Activated gamma-delta T cell treated with Interleukin-2 at 50 U/mL for 16 hours (primary cell): ENCODE results near the gene LRRC75A.
"Not testable (repeated sequence)": the region's sequence is repeated elsewhere in the genome, so short reads cannot be mapped to it uniquely, and the experiment has no call there.

Source experiments
- DNase-seq: peaks from one replicate; pipeline ENCODE4 v3.0.0-alpha.2; 2020

LRRC75A gene

GRCh38 chr17:16468428-16468992, 23.5 kb downstream of the LRRC75A start:
- no peak for DNase-seq

GRCh38 chr17:16467886-16468285, 24.1 kb downstream of the LRRC75A start:
- no peak for DNase-seq

GRCh38 chr17:16467044-16467443, 24.9 kb downstream of the LRRC75A start:
- no peak for DNase-seq

GRCh38 chr17:16466407-16466806, 25.6 kb downstream of the LRRC75A start:
- no peak for DNase-seq

DNA sequence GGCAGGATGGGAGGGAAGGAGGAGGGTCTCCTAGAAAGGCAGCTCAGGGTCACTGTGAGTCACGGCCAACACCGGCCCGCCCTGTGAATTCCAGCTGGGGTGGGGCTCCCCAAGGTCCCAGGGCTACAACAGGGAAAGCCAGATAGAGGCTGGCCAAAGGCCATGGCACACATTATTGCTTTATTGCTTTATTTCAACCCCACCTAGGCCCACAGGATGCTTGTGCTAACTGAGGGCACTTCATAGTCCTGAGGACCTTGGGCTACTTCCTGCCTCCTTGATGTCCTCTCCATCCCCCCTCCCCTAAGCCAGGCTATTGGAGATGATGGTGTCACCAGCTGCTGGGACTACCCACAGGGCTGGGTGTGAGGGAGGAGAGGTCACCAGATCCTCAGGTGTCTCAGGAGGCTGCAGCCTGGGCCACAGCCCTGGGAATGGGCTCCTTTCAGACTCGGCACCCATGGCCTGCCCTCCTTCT, 26.1 kb downstream of the LRRC75A start:
- DNase-seq, result no peak

GRCh38 chr17:16465052-16465312, 27.0 kb downstream of the LRRC75A start:
- DNase-seq, result no peak

DNA sequence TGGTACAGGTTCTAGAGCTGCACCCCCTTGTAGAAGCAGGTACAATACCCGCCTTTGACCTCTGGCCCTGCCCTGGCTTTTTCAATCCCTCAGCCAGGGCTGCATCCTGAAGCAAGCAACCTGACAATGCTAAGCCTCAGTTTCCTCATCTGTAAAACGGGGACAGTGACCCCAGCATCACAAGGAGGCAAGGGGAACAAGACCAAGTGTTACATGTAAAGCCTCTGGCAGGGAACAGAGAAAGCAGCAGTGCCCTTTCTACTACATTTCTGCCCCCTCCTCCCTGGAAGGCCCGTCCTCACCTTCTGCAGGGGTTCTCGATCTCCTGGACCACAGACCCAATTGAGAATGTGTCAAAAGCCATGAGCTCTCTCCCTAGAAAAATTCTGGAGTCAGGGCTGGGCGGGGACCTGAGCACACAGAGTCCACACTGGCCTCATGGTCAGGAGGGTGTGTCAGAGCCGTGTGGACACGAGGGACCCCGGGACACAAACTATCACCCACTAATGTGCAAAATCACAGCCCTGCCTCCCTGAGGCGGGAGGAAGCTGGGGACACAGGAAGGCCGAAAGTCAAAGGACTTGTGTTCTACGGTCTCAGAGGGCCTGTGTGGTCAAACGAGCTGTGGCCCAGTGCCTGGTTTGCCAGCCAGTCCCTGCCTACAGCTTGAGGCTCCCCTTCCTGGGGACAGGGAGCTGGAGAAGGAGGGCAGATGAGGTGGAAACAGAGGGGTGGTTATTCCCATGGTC, 27.5 kb downstream of the LRRC75A start:
- no peak for DNase-seq

DNA sequence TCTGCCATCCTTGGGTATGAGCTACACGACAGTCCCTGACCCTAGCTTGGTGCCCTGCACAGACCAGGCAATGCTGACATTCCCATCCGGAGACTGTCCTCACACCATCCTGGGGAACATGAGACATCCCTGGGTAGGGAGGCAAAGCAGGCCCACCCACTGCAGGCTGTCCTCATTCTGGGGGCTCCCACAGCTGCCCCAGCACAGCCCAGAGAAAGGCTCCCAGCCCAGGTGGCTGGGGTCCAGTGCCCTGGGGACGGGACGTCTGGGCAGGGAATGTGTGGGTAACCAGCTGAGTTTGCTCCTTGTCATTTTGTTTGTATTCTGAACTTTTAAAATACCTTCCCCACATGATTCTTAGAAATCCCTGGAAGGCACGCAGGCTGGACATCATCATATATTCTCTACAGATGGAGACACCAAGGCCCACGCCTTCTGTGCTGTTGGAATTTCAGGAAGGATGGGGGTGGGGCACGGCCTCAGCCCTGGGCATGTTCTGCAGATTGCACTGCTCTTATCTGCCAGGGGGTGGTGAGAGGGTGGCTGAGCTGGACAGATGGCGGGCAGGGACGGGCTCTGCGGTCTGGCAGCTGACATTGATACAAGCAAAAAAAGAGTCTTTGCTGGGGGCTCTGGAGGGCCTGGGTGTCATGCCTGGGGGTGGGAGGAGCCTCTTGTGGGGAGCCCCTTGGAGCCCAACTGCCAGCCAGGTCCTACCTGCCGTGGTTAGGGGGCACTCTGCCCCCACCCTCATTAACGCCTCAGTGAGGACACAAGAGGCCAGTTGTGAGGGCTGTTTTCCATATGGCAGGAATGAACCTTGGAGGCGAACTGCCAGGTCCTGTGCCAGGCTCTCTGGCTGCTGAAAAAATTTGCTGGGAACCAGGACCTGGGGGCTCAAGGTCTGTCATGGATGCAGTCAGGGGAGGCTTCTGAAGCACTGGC, 28.4 kb downstream of the LRRC75A start:
- no peak for DNase-seq

GRCh38 chr17:16462070-16462864, 29.7 kb downstream of the LRRC75A start:
- no peak for DNase-seq

GRCh38 chr17:16461606-16461866, 30.5 kb downstream of the LRRC75A start:
- no peak for DNase-seq

- no peak for DNase-seq
Observed at GRCh38 chr17:16460796-16461605, 31.0 kb downstream of the LRRC75A start.

DNA sequence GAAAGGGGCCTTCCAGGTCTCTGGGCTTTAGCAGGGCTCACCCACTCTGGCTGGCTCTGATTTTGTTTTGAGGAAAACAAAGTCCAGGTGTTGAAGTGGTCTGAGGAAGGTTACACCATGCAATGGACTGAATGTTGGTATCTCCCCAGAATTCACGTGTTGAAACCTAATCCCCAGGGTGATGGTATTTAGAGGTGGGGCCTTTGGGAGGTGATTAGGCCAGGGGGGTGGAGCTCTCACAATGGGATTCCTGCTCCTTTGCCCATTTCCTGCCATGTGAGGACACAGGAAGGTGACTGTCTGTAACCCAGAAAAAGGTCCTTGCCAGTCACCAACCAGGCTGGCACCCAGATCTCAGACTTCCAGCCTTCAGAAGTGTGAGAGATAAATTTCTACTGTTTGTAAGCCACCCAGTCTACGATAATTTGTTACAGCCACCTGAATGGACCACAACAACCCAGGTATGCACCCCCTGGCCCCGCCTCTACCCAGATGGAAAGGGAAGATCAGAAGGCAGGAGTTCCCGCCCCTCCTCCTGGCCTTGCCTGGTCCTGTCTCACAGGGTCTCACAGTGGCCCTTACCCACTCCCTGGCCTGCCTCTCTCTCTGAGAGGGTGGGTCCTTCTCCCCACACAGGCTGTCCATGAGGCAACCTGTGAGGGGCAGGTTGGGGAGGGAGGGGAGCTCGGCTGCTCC, 32.0 kb downstream of the LRRC75A start:
- no peak for DNase-seq

DNA sequence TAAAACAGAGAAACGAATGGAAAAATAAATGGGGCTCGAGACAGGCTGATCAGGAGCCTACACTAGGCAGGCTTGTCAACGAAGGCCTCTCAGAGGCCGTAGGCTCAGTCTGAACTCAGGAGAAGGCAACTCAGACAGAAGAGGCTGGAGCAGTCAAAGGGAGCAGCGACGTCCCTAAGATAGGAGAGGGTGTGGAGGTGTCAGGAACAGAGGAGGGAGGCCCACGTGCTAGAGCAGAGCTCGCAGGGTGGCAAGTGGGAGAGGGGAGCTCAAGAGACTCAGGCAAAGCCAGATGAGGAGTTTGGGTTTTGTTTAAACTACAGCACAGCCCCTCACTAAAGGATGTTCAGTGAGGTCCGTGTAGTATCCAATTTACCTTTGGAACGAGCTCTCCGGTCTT, 32.7 kb downstream of the LRRC75A start:
- DNase-seq, result no peak

GRCh38 chr17:16456742-16457316, 35.2 kb downstream of the LRRC75A start:
- DNase-seq, result no peak

DNA sequence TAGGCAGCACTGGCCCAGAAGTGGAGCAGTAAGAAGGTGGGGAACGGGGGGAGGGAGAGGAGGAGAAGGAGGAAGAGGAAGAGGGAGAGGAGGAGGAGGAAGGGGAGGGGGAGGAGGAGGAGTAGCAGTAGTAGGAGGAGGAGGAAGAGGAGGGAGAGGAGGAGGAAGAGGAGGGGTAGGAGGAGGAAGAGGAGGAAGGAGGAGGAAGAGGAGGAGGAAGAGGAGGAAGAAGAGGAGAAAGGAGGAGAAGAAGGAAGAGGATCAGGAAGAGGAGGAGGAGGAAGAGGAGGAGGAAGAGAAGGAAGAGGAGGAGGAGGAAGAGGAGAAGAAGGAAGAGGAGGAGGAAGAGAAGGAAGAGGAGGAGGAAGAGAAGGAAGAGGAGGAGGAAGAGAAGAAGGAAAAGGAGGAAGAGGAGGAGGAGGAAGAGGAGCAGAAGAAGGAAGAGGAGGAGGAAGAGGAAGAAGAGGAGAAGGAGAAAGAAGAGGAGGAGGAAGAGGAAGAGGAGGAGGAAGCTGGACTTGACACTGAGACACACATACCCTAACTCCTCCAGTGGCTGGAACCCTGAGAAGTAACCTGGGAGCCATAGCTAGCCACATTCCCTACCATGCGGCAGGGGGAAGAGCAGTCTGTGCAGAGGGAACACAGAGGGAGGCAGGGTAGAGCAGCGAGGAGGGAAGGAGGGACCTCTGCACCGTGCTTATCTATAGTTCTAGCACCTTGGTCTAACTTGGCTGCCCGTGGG, 35.8 kb downstream of the LRRC75A start:
- no peak for DNase-seq

DNA sequence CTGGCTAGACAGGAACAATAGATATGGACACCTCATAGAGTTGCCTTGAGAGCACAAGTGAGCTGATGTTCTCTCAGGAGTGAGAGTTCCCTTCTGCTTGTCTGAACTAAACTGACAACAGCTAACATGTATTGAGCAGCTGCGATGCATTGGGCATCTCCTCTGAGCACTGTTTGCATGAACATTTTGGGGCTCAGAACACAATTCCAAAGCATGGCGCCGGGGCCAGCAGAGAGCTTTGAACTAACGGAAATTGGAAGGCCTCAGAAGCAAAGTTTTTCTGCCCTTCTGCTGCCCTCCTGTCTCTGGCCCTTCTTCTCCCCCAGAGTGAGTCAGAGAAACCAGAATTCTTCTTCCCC, 38.5 kb downstream of the LRRC75A start:
- DNase-seq, result no peak

GRCh38 chr17:16452268-16452667, 39.7 kb downstream of the LRRC75A start:
- DNase-seq, result not testable (repeated sequence)

DNA sequence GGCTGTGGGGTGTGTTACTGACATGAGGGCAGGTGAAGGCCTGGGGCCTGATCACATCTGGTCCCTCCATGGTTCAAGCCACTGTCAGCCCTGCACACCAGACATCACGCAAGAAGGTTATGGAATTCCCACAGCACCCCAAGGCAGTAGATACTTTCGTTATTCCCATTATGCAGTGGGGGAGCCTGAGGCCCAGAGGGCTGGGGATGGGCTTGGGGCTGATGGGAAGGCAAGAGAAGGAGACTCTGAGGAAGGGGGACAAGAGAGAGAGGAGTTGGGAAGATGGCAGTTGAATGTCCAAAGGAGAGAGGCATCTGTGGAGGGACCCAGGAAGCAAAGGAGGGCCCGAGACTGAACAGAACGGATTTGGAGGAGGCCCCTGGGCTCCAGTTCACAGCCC, 42.0 kb downstream of the LRRC75A start:
- DNase-seq, result no peak

DNA sequence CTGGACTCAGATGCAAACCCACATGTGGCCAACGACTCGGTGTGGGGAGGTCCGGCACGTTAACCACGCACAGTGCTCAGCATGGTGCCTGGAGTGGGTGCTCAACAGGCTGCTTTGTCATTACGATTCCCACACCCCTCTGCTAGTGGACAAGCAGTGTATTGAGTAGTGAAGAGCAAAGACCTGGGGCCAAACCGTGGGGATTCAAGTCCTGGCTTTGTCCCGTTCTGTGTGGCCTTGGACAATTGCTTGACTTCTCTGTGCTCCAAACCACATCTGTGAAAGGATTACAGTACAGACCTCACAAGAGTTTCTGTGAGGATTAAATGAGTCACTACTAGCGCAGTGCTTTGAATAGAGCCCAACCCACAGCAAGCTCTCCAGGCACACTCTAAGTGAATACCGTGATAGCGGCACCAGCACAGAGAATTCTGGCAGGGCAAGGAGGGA, 42.8 kb downstream of the LRRC75A start:
- no peak for DNase-seq

GRCh38 chr17:16448490-16448889, 43.5 kb downstream of the LRRC75A start:
- DNase-seq, result no peak

- DNase-seq, result no peak
Observed at GRCh38 chr17:16447676-16448075, 44.3 kb downstream of the LRRC75A start.
